Stimulated activated CD4-positive, alpha-beta T cell treated with anti-CD3 and anti-CD28 coated beads, Interleukin-12 subunit alpha, Interleukin-12 subunit beta, amount 100 ng/mL, for 24 hours (primary cell): ENCODE measurements around the gene AP1AR.

Experiments
- DNase-seq, 2 experiments: peaks; one replicate each; pipeline ENCODE4 v3.0.0-alpha.2; 2020; ENCODE audit warnings: low read depth in 2 of 2

AP1AR gene

GRCh38 chr4:112222219-112222955 lies 9.2 kb upstream of the AP1AR start:
- DNase-seq, result no peak

- no peak for DNase-seq
Observed at GRCh38 chr4:112225157-112225556, 6.4 kb upstream of the AP1AR start.

- peak; percentile 96 to 97 for DNase-seq
Observed at GRCh38 chr4:112230879-112231778, 458 bp upstream of the AP1AR start.

GRCh38 chr4:112234952-112235609 lies 3.5 kb downstream of the AP1AR start:
- peak in 1 of 2 experiments; percentile 31 for DNase-seq

GRCh38 chr4:112236040-112236439 lies 4.5 kb downstream of the AP1AR start:
- no peak for DNase-seq

GRCh38 chr4:112238833-112239232 lies 7.2 kb downstream of the AP1AR start:
- DNase-seq, result no peak

- DNase-seq, result no peak
Observed at GRCh38 chr4:112245383-112245782, 13.8 kb downstream of the AP1AR start.

GRCh38 chr4:112247021-112247420 lies 15.4 kb downstream of the AP1AR start:
- no peak for DNase-seq

- DNase-seq, result no peak
Observed at GRCh38 chr4:112251019-112251643, 19.5 kb downstream of the AP1AR start.

GRCh38 chr4:112252234-112252633 lies 20.6 kb downstream of the AP1AR start:
- DNase-seq, result no peak

- DNase-seq, result no peak
Observed at GRCh38 chr4:112253382-112254000, 21.9 kb downstream of the AP1AR start.

- DNase-seq, result no peak
Observed at GRCh38 chr4:112257098-112257497, 25.5 kb downstream of the AP1AR start.

- DNase-seq, result no peak
Observed at GRCh38 chr4:112266823-112267222, 35.2 kb downstream of the AP1AR start.

GRCh38 chr4:112270051-112270450 lies 38.5 kb downstream of the AP1AR start:
- no peak for DNase-seq

GRCh38 chr4:112270640-112271421 lies 39.2 kb downstream of the AP1AR start:
- DNase-seq, result no peak

GRCh38 chr4:112272292-112272691 lies 40.7 kb downstream of the AP1AR start:
- DNase-seq, result no peak

- DNase-seq, result no peak
Observed at GRCh38 chr4:112274959-112275358, 43.4 kb downstream of the AP1AR start.

- DNase-seq, result no peak
Observed at GRCh38 chr4:112276113-112276512, 44.5 kb downstream of the AP1AR start.

- DNase-seq, result no peak
Observed at GRCh38 chr4:112277220-112277619, 45.6 kb downstream of the AP1AR start.

- DNase-seq, result no peak
Observed at GRCh38 chr4:112277705-112278448, 46.3 kb downstream of the AP1AR start.
